ENCODE results near the gene S1PR3.

Gene S1PR3

GRCh38 chr9:88998911-88999310, 7.6 kb downstream of the S1PR3 start:
- H3K4me1 ChIP-seq (ENCODE audit: control insufficient read depth, insufficient read depth, low read length, poor library complexity, severe bottlenecking), result no peaks in the 10 kb centered on the region
- no peaks in the 10 kb centered on the region for H3K9me3 ChIP-seq (ENCODE audit: control insufficient read depth, low read length)
- no peak for DNase-seq
- no peak overlapping the region for H3K27ac ChIP-seq (ENCODE audit: insufficient read depth, low read length, poor library complexity, severe bottlenecking)
- no peaks in the 10 kb centered on the region for H3K27me3 ChIP-seq (replicated peaks; ENCODE audit: control insufficient read depth, insufficient read depth, low read length, poor library complexity, severe bottlenecking)
- H3K4me3 ChIP-seq (ENCODE audit: insufficient read depth, low read depth, low read length, poor library complexity, severe bottlenecking), result no peak overlapping the region
- H3K36me3 ChIP-seq (ENCODE audit: control insufficient read depth, insufficient read depth, low read length), result no peaks in the 10 kb centered on the region

GRCh38 chr9:89000371-89000781, 9.1 kb downstream of the S1PR3 start:
- H3K27ac ChIP-seq (ENCODE audit: insufficient read depth, low read length, poor library complexity, severe bottlenecking), result no peak overlapping the region
- no peak for DNase-seq
- no peaks in the 10 kb centered on the region for H3K4me1 ChIP-seq (ENCODE audit: control insufficient read depth, insufficient read depth, low read length, poor library complexity, severe bottlenecking)
- no peaks in the 10 kb centered on the region for H3K36me3 ChIP-seq (ENCODE audit: control insufficient read depth, insufficient read depth, low read length)
- no peak overlapping the region for H3K4me3 ChIP-seq (ENCODE audit: insufficient read depth, low read depth, low read length, poor library complexity, severe bottlenecking)
- H3K9me3 ChIP-seq (ENCODE audit: control insufficient read depth, low read length), result no peaks in the 10 kb centered on the region
- no peaks in the 10 kb centered on the region for H3K27me3 ChIP-seq (replicated peaks; ENCODE audit: control insufficient read depth, insufficient read depth, low read length, poor library complexity, severe bottlenecking)

GRCh38 chr9:89000973-89001916, 10.0 kb downstream of the S1PR3 start:
- DNase-seq, result peak in 2 of 3 donors; percentile 11 to 17
- Histone ChIP-seq H3K36me3 (ENCODE audit: control insufficient read depth, insufficient read depth, low read length) (no peaks in the 10 kb centered on the region), H3K9me3 (ENCODE audit: control insufficient read depth, low read length) (no peaks in the 10 kb centered on the region), H3K27ac (ENCODE audit: insufficient read depth, low read length, poor library complexity, severe bottlenecking) (no peak overlapping the region), H3K27me3 (replicated peaks; ENCODE audit: control insufficient read depth, insufficient read depth, low read length, poor library complexity, severe bottlenecking) (no peaks in the 10 kb centered on the region), H3K4me1 (ENCODE audit: control insufficient read depth, insufficient read depth, low read length, poor library complexity, severe bottlenecking) (no peaks in the 10 kb centered on the region), H3K4me3 (ENCODE audit: insufficient read depth, low read depth, low read length, poor library complexity, severe bottlenecking) (no peak overlapping the region)

- Histone ChIP-seq H3K27ac (ENCODE audit: insufficient read depth, low read length, poor library complexity, severe bottlenecking) (no peak overlapping the region), H3K9me3 (ENCODE audit: control insufficient read depth, low read length) (no peaks in the 10 kb centered on the region), H3K36me3 (ENCODE audit: control insufficient read depth, insufficient read depth, low read length) (no peaks in the 10 kb centered on the region), H3K4me3 (ENCODE audit: insufficient read depth, low read depth, low read length, poor library complexity, severe bottlenecking) (no peak overlapping the region), H3K27me3 (replicated peaks; ENCODE audit: control insufficient read depth, insufficient read depth, low read length, poor library complexity, severe bottlenecking) (no peaks in the 10 kb centered on the region), H3K4me1 (ENCODE audit: control insufficient read depth, insufficient read depth, low read length, poor library complexity, severe bottlenecking) (no peaks in the 10 kb centered on the region)
- no peak for DNase-seq
Measured at GRCh38 chr9:89001917-89002540, 10.8 kb downstream of the S1PR3 start.

DNA sequence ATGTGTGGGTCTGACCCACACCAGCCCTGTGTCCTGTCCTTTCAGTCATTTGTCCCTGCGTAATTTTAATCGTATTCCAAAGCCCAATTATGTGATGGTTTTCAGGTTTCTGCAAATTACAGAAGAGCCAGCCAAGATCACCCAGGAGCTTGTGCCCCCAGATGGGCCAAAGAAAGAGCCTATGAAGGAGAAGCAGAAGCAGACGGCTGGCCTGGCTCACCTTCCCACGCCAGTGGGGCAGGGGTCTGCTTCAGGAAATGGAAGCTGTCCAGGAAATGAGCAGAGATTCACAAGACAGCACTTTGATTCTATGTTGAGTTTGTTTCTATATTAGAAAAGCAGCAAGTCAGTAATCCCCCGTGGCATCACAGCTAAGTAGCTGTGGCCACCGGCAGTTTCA, 11.7 kb downstream of the S1PR3 start:
- H3K9me3 ChIP-seq (ENCODE audit: control insufficient read depth, low read length), result no peaks in the 10 kb centered on the region
- no peaks in the 10 kb centered on the region for H3K36me3 ChIP-seq (ENCODE audit: control insufficient read depth, insufficient read depth, low read length)
- H3K27ac ChIP-seq (ENCODE audit: insufficient read depth, low read length, poor library complexity, severe bottlenecking), result no peak overlapping the region
- H3K4me1 ChIP-seq (ENCODE audit: control insufficient read depth, insufficient read depth, low read length, poor library complexity, severe bottlenecking), result no peaks in the 10 kb centered on the region
- H3K4me3 ChIP-seq (ENCODE audit: insufficient read depth, low read depth, low read length, poor library complexity, severe bottlenecking), result no peak overlapping the region
- no peaks in the 10 kb centered on the region for H3K27me3 ChIP-seq (replicated peaks; ENCODE audit: control insufficient read depth, insufficient read depth, low read length, poor library complexity, severe bottlenecking)
- no peak for DNase-seq

GRCh38 chr9:89005323-89005722, 14.1 kb downstream of the S1PR3 start:
- Histone ChIP-seq H3K27ac (ENCODE audit: insufficient read depth, low read length, poor library complexity, severe bottlenecking) (no peak overlapping the region), H3K9me3 (ENCODE audit: control insufficient read depth, low read length) (no peaks in the 10 kb centered on the region), H3K4me3 (ENCODE audit: insufficient read depth, low read depth, low read length, poor library complexity, severe bottlenecking) (no peak overlapping the region), H3K27me3 (replicated peaks; ENCODE audit: control insufficient read depth, insufficient read depth, low read length, poor library complexity, severe bottlenecking) (no peaks in the 10 kb centered on the region), H3K4me1 (ENCODE audit: control insufficient read depth, insufficient read depth, low read length, poor library complexity, severe bottlenecking) (no peaks in the 10 kb centered on the region), H3K36me3 (ENCODE audit: control insufficient read depth, insufficient read depth, low read length) (no peaks in the 10 kb centered on the region)
- DNase-seq, result no peak

GRCh38 chr9:89006267-89006666, 15.0 kb downstream of the S1PR3 start:
- Histone ChIP-seq H3K36me3 (ENCODE audit: control insufficient read depth, insufficient read depth, low read length) (no peaks in the 10 kb centered on the region), H3K9me3 (ENCODE audit: control insufficient read depth, low read length) (no peaks in the 10 kb centered on the region), H3K27ac (ENCODE audit: insufficient read depth, low read length, poor library complexity, severe bottlenecking) (no peak overlapping the region), H3K27me3 (replicated peaks; ENCODE audit: control insufficient read depth, insufficient read depth, low read length, poor library complexity, severe bottlenecking) (no peaks in the 10 kb centered on the region), H3K4me1 (ENCODE audit: control insufficient read depth, insufficient read depth, low read length, poor library complexity, severe bottlenecking) (no peaks in the 10 kb centered on the region), H3K4me3 (ENCODE audit: insufficient read depth, low read depth, low read length, poor library complexity, severe bottlenecking) (no peak overlapping the region)
- DNase-seq, result no peak

DNA sequence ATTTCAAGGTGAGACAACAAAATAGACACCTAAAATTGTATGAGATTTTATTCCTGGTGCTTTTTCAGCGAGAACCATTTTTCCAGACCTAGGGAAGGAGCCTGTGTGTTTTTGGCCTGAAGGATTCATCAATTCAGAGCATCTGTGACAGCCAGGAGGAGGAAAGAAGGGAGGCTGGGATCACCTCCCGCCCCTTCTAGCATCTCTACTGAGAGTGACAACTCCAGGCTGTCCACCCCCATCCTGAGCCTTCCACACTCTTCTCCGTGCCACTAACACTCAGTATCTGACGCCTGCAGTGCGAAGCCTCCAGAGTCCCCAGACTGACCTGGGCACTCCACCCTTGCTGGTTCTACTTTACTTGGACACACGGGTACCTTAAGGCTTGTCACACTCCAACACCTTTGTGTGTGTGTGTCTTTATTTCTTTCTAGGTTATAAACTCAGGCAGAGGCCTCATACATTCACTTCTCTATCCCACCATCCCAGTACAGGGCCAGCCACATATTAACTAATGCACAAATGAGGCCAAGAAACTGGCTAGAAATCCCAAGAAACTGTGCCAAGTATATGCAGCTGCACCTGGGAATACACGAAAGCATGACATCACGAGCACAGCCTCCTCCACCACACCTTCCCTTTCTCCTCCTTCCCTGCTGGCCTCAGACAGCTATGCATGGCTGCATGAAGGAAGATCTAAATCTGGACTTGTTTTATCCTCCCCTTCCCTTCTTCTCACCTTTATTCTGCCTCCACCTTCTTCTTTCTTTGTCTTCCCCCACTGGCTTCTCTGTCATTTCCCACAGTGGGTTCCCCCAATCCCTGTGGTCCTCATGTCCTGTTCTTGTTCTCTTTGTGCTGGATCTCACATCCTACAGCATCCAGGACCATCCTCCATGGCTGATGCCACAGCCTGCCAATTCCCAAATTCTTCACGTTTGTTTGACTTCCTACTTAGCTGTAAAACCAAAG, 16.0 kb downstream of the S1PR3 start:
- H3K4me1 ChIP-seq (ENCODE audit: control insufficient read depth, insufficient read depth, low read length, poor library complexity, severe bottlenecking), result no peaks in the 10 kb centered on the region
- H3K4me3 ChIP-seq (ENCODE audit: insufficient read depth, low read depth, low read length, poor library complexity, severe bottlenecking), result no peak overlapping the region
- no peaks in the 10 kb centered on the region for H3K27me3 ChIP-seq (replicated peaks; ENCODE audit: control insufficient read depth, insufficient read depth, low read length, poor library complexity, severe bottlenecking)
- no peaks in the 10 kb centered on the region for H3K36me3 ChIP-seq (ENCODE audit: control insufficient read depth, insufficient read depth, low read length)
- no peaks in the 10 kb centered on the region for H3K9me3 ChIP-seq (ENCODE audit: control insufficient read depth, low read length)
- no peak for DNase-seq
- no peak overlapping the region for H3K27ac ChIP-seq (ENCODE audit: insufficient read depth, low read length, poor library complexity, severe bottlenecking)

- no peak for DNase-seq
- Histone ChIP-seq H3K9me3 (ENCODE audit: control insufficient read depth, low read length) (no peaks in the 10 kb centered on the region), H3K27me3 (replicated peaks; ENCODE audit: control insufficient read depth, insufficient read depth, low read length, poor library complexity, severe bottlenecking) (no peaks in the 10 kb centered on the region), H3K4me3 (ENCODE audit: insufficient read depth, low read depth, low read length, poor library complexity, severe bottlenecking) (no peak overlapping the region), H3K27ac (ENCODE audit: insufficient read depth, low read length, poor library complexity, severe bottlenecking) (no peak overlapping the region), H3K36me3 (ENCODE audit: control insufficient read depth, insufficient read depth, low read length) (no peaks in the 10 kb centered on the region), H3K4me1 (ENCODE audit: control insufficient read depth, insufficient read depth, low read length, poor library complexity, severe bottlenecking) (no peaks in the 10 kb centered on the region)
Measured at GRCh38 chr9:89008055-89008743, 16.9 kb downstream of the S1PR3 start.

Measured in effector memory CD4-positive, alpha-beta T cell (primary cell).